ENCODE results near the gene MDH1. TPM values are rescaled to one million over a fixed set of nuclear protein-coding genes. Genes with fewer than 3 reads are reported as not detected.

Gene MDH1
- total RNA-seq: 100 to 1,000 TPM; 100 to 148 (median 121) TPM

- Histone ChIP-seq H3K36me3 (peaks cover 0 to 11% (median 0%) of the 10 kb centered on the region in 3 donors), H3K27me3 (no peaks in the 10 kb centered on the region), H3K27ac (peak within 1 kb of the TSS; percentile 78 to 93 (median 92)), H3K9me3 (no peaks in the 10 kb centered on the region), H3K4me1 (peaks cover 0 to 44% (median 22%) of the 10 kb centered on the region in 4 donors), H3K4me3 (peak within 1 kb of the TSS; percentile 66 to 80 (median 74))
- peak; percentile 86 to 89 for DNase-seq (ENCODE audit: low spot score in 2 of 2)
- WGBS, 2 donors: 0 to 1% methylated on average over 43 to 44 of the region's 44 CpGs
- TF ChIP-seq CTCF (IDR thresholded peaks at IDR 0.05) (peak in 1 of 5 experiments; percentile 20), EP300 (IDR thresholded peaks at IDR 0.05) (peak; percentile 64 to 96), POLR2A (IDR thresholded peaks at IDR 0.05) (peak; percentile 73 to 75)
These were observed at the start of gene MDH1, which contains the start of gene WDPCP for GRCh38 chr2:63588385-63589147. Gene MDH1, plus strand, starts transcription at chr2:63588963. Its CDS starts 81 bp downstream, at chr2:63589044. Gene WDPCP, minus strand, starts transcription at chr2:63588477. Its CDS starts 206 bp downstream, at chr2:63588271.

- Histone ChIP-seq H3K27ac (no peak overlapping the region), H3K4me3 (no peak overlapping the region), H3K27me3 (no peaks in the 10 kb centered on the region), H3K36me3 (no peaks in the 10 kb centered on the region), H3K4me1 (no peaks in the 10 kb centered on the region), H3K9me3 (peaks cover 0 to 7% (median 0%) of the 10 kb centered on the region in 4 donors)
- DNase-seq (ENCODE audit: low spot score in 2 of 2): no peak
- WGBS, 2 donors: 90% methylated on average over 6 of the region's 6 CpGs
- TF ChIP-seq CTCF (IDR thresholded peaks at IDR 0.05) (no peak), EP300 (IDR thresholded peaks at IDR 0.05) (no peak), POLR2A (IDR thresholded peaks at IDR 0.05) (no peak)
These were observed 49.2 kb upstream of the MDH1 start for GRCh38 chr2:63539416-63540162.

- no peaks in the 10 kb centered on the region for H3K4me1 ChIP-seq
- H3K9me3 ChIP-seq: peaks cover 0 to 11% (median 5%) of the 10 kb centered on the region in 4 donors
- H3K36me3 ChIP-seq: peaks cover 0 to 5% (median 0%) of the 10 kb centered on the region in 3 donors
- TF ChIP-seq POLR2A (IDR thresholded peaks at IDR 0.05): no peak
- TF ChIP-seq EP300 (IDR thresholded peaks at IDR 0.05): no peak
- TF ChIP-seq CTCF (IDR thresholded peaks at IDR 0.05): peak in 2 of 5 experiments; percentile 30 to 41
- H3K4me3 ChIP-seq: no peak overlapping the region
- H3K27ac ChIP-seq: no peak overlapping the region
- no peaks in the 10 kb centered on the region for H3K27me3 ChIP-seq
- DNase-seq (ENCODE audit: low spot score in 2 of 2): no peak
- WGBS, 2 donors: 95 to 98% methylated on average over 1 of the region's 1 CpG
These were observed 44.6 kb upstream of the MDH1 start for GRCh38 chr2:63544017-63544627.

GRCh38 chr2:63545023-63545422, 43.7 kb upstream of the MDH1 start:
- Histone ChIP-seq H3K9me3 (peaks cover 0 to 11% (median 5%) of the 10 kb centered on the region in 4 donors), H3K4me1 (no peaks in the 10 kb centered on the region), H3K27ac (no peak overlapping the region), H3K36me3 (peaks cover 0 to 5% (median 0%) of the 10 kb centered on the region in 3 donors), H3K4me3 (no peak overlapping the region), H3K27me3 (no peaks in the 10 kb centered on the region)
- DNase-seq (ENCODE audit: low spot score in 2 of 2): no peak
- WGBS, 2 donors: 85 to 89% methylated on average over 2 of the region's 2 CpGs
- TF ChIP-seq CTCF (IDR thresholded peaks at IDR 0.05): no peak
- no peak for TF ChIP-seq EP300 (IDR thresholded peaks at IDR 0.05)
- TF ChIP-seq POLR2A (IDR thresholded peaks at IDR 0.05): no peak
